HG02610 (cell line): ENCODE measurements around the gene MBD6.
"Not testable (repeated sequence)": the region's sequence is repeated elsewhere in the genome, so short reads cannot be mapped to it uniquely, and the experiment has no call there.

Source experiments
- ATAC-seq: cut with Tn5 transposase; IDR thresholded peaks from one replicate; pipeline ENCODE4 v1.9.1; 2021; ENCODE audit warnings: mild to moderate bottlenecking, moderate library complexity; ENCODE audit not compliant: unreplicated experiment

Gene MBD6

GRCh38 chr12:57568838-57569237, 46.2 kb downstream of the MBD6 start:
- no peak for ATAC-seq

- ATAC-seq = no peak
Measured at GRCh38 chr12:57569858-57570257, 47.2 kb downstream of the MBD6 start.

- not testable (repeated sequence) for ATAC-seq
Measured at GRCh38 chr12:57570438-57570837, 47.8 kb downstream of the MBD6 start.

- no peak for ATAC-seq
Measured at GRCh38 chr12:57571926-57572762, 49.5 kb downstream of the MBD6 start.

GRCh38 chr12:57574795-57575194, 52.2 kb downstream of the MBD6 start:
- ATAC-seq = no peak

GRCh38 chr12:57575771-57576612, 53.4 kb downstream of the MBD6 start:
- no peak for ATAC-seq

GRCh38 chr12:57576613-57577160, 54.1 kb downstream of the MBD6 start:
- no peak for ATAC-seq

GRCh38 chr12:57577981-57578758, 55.5 kb downstream of the MBD6 start:
- no peak for ATAC-seq

GRCh38 chr12:57579011-57579410, 56.4 kb downstream of the MBD6 start:
- ATAC-seq = no peak
